Stimulated activated CD4-positive, alpha-beta T cell treated with anti-CD3 and anti-CD28 coated beads, Interleukin-2, amount 100 ng/mL, for 24 hours (primary cell): ENCODE data around the gene C15orf39.
"Not testable (repeated sequence)": the region's sequence is repeated elsewhere in the genome, so short reads cannot be mapped to it uniquely, and the experiment has no call there.

Experiments
- DNase-seq, 2 donors: peaks; one replicate each; pipeline ENCODE4 v3.0.0-alpha.2; 2020

The C15orf39 gene

GRCh38 chr15:75232826-75233503 is 31.3 kb downstream of the C15orf39 start:
- DNase-seq: no peak

GRCh38 chr15:75233504-75234190 is 32.0 kb downstream of the C15orf39 start:
- no peak for DNase-seq

GRCh38 chr15:75234191-75234810 is 32.6 kb downstream of the C15orf39 start:
- no peak for DNase-seq

- no peak for DNase-seq
Measured at GRCh38 chr15:75235051-75235673, 33.5 kb downstream of the C15orf39 start.

GRCh38 chr15:75235760-75236729 is 34.4 kb downstream of the C15orf39 start:
- no peak for DNase-seq

- DNase-seq: no peak
Measured at GRCh38 chr15:75237316-75237982, 35.8 kb downstream of the C15orf39 start.

GRCh38 chr15:75238150-75238549 is 36.5 kb downstream of the C15orf39 start:
- DNase-seq: no peak

- DNase-seq: not testable (repeated sequence)
Measured at GRCh38 chr15:75245741-75246140, 44.1 kb downstream of the C15orf39 start.

- DNase-seq: not testable (repeated sequence)
Measured at GRCh38 chr15:75248991-75249390, 47.3 kb downstream of the C15orf39 start.

GRCh38 chr15:75249726-75250125 is 48.0 kb downstream of the C15orf39 start:
- no peak for DNase-seq

GRCh38 chr15:75251343-75251742 is 49.7 kb downstream of the C15orf39 start:
- not testable (repeated sequence) for DNase-seq

GRCh38 chr15:75252285-75252684 is 50.6 kb downstream of the C15orf39 start:
- DNase-seq: not testable (repeated sequence)

- not testable (repeated sequence) for DNase-seq
Measured at GRCh38 chr15:75258034-75258433, 56.4 kb downstream of the C15orf39 start, which contains the start of gene GOLGA6C. Gene GOLGA6C (plus strand): TSS chr15:75258334. CDS start chr15:75258599, 265 bp downstream.

- DNase-seq: not testable (repeated sequence)
Measured at GRCh38 chr15:75258620-75259343, 57.1 kb downstream of the C15orf39 start.

- DNase-seq: not testable (repeated sequence)
Measured at GRCh38 chr15:75259873-75260272, 58.2 kb downstream of the C15orf39 start.
